Spleen (tissue), 11 donors: ENCODE results near the gene ARHGAP19. TPM values are rescaled to one million over a fixed set of nuclear protein-coding genes. Genes with fewer than 3 reads are reported as not detected.
A peak's percentile ranks its signal among the peaks of the same experiment; 100 is the strongest.

ENCODE experiments used
- DNase-seq: peaks from one replicate; pipeline ENCODE4 v3.0.0-alpha.2; 2020
- H3K27ac ChIP-seq, 8 donors: fragments of 200-600 bp; sonication (generic) in 7 of 8; 1 replicate in 4 of 8; 2 replicates in 4 of 8; pipeline versions ENCODE4 v1.5.0 to v1.8.0; 2016 to 2021; ENCODE audit warnings: inconsistent platforms in 4 of 8, mild to moderate bottlenecking in 4 of 8, moderate library complexity in 1 of 8
- H3K27me3 ChIP-seq, 7 donors: fragments of 200-600 bp; sonication (generic) in 6 of 7; replicated peaks in 1 of 7; 1 replicate in 4 of 7; 2 replicates in 3 of 7; pipeline versions ENCODE4 v1.5.0 to v1.8.0; 2016 to 2021; ENCODE audit warnings: inconsistent platforms in 3 of 7, mild to moderate bottlenecking in 1 of 7
- H3K36me3 ChIP-seq, 6 donors: fragments of 200-600 bp; sonication (generic) in 5 of 6; 1 replicate in 4 of 6; 2 replicates in 2 of 6; pipeline versions ENCODE4 v1.5.0 to v1.8.0; 2016 to 2021; ENCODE audit warnings: inconsistent platforms in 2 of 6
- H3K4me1 ChIP-seq, 6 donors: fragments of 200-600 bp; sonication (generic) in 5 of 6; 1 replicate in 3 of 6; 2 replicates in 3 of 6; pipeline versions ENCODE4 v1.5.0 to v1.8.0; 2016 to 2021; ENCODE audit warnings: inconsistent platforms in 3 of 6
- H3K4me3 ChIP-seq, 8 donors: fragments of 200-600 bp; sonication (generic) in 7 of 8; 1 replicate in 4 of 8; 2 replicates in 4 of 8; pipeline versions ENCODE4 v1.5.0 to v1.8.0; 2016 to 2021; ENCODE audit warnings: inconsistent platforms in 4 of 8, mild to moderate bottlenecking in 4 of 8, moderate library complexity in 2 of 8
- H3K9me3 ChIP-seq, 8 donors: fragments of 200-600 bp; sonication (generic) in 7 of 8; 1 replicate in 4 of 8; 2 replicates in 4 of 8; pipeline versions ENCODE4 v1.5.0 to v1.8.0; 2016 to 2021; ENCODE audit warnings: inconsistent platforms in 4 of 8
- POLR2A ChIP-seq, 3 donors: fragments of 450-650 bp; IDR thresholded peaks; one replicate each; pipeline ENCODE4 v1.5.1; 2017; ENCODE audit warnings: antibody characterized with exemption in 3 of 3, mild to moderate bottlenecking in 1 of 3
- POLR2AphosphoS5 ChIP-seq, 3 donors: sonication (generic); formaldehyde crosslinking; IDR thresholded peaks; one replicate each; pipeline ENCODE4 v1.5.1; 2017; ENCODE audit warnings: antibody characterized with exemption in 3 of 3
- WGBS, 5 donors: extraction: QIAGEN DNeasy Blood & Tissue Kit in 3 of 5; methylation state at CpG; one replicate each; pipeline versions ENCODE4 v1.1.5 to v1.1.7; 2013 to 2018; 5-methylcytosine and 5-hydroxymethylcytosine counted together
- intact Hi-C: fragments of 100-400 bp; cut with DNase I; formaldehyde crosslinking; loops from one replicate; pipeline ENCODE4 v1.15.0; 2023; ENCODE audit warnings: low total_unique reads
- polyA plus RNA-seq, 3 donors: library from polyadenylated mRNA; stranded (reverse); fragments of 200-250 nt; gene quantifications; one replicate each; pipeline ENCODE4 v1.2.1, GENCODE V29; 2013
- total RNA-seq, 7 donors: library from RNA; depleted of rRNA in 3 of 7; stranded (reverse); fragments of >200 nt in 3 of 7; fragmentation: NEBNext Ultra II Directional in 4 of 7; extraction: Animal tissue kit (Norgen Biotek cat#: 25700) in 4 of 7; gene quantifications; one replicate each; pipeline versions ENCODE4 v1.1.0 to v1.2.1, GENCODE V29; 2016 to 2021
- TF ChIP-seq, protein P1 (sequence below), 11 experiments: fragments of 200-600 bp in 7 of 11; fragments of 450-650 bp in 4 of 11; sonication (generic) in 4 of 11; IDR thresholded peaks in 8 of 11; conservative IDR thresholded peaks in 3 of 11; 1 replicate in 7 of 11; 2 replicates in 4 of 11; pipeline versions ENCODE4 v1.4.0 to v1.8.0; 2016 to 2021; ENCODE audit warnings: antibody characterized with exemption in 11 of 11, inconsistent platforms in 4 of 11, mild to moderate bottlenecking in 1 of 11
- donor health status: healthy with polysubstance abuse.
- donor health status: DM: no; HTN: no; CAD: no; lungs with moderate emphysema.
- donor health status: DM: no; HTN: no; CAD: no.
- donor health status: Bipolar disorder and iron deficiency.
- donor health status: healthy.
- donor health status: DM: no; HTN: no; CAD: no.
- donor health status: DM: yes; HTN: yes; CAD: no.

Gene ARHGAP19
- total and polyA plus RNA-seq, 10 donors = 3.1 to 35.3 (median 25.1) TPM

DNA sequence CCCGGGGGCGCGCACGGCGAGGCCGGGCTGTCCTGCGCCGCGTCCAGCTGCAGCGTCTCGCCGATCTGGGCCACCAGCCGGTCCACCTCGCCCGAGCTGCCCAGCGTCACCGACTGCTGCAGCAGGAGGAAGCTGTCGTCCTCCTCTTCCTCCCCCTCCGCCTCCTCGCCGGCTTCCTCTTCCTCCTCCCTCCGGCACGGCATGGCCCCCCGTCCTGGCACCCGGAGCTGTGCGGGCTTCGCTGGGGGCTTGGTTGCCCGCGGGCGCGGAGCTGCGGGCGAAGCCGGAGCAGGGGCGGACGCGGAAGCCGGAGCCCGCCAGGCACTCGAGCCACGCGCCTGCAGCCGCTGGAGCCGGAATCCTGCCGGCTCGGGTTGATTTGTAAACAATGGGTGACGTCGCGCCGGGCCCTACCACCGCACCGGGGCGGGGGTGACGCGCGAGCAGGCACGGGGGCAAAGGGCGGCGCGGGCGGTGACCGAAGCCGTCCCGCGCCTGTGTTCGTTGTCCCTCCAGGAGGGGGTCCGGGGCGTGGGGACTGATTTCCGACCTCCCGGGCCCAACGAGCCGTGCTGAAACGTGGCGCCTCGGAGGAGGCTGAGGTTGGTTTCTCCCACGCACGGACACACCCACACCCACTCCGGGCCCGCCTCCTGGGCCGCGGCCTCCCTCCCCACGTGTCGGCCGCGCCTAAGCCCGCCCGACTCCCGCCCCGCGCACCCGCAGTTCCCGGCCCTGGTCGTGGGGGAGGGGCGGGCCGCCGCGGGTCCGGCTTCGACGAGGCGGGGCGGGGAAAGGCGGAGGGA, 42.1 kb upstream of the ARHGAP19 start, which contains the start of gene FRAT2:
Gene FRAT2, minus strand, starts transcription at position 360 of the 806 bp plus-strand sequence. Its CDS starts 157 bp downstream, at position 203.
- peaks cover 0 to 28% (median under 1%) of the 10 kb centered on the region in 6 donors for H3K36me3 ChIP-seq
- H3K4me1 ChIP-seq = peaks cover 19 to 69% (median 51%) of the 10 kb centered on the region in 6 donors
- no peaks in the 10 kb centered on the region for H3K27me3 ChIP-seq
- peak; percentile 97 for DNase-seq
- WGBS, 5 donors = 0 to 1% (median 1%) methylated on average over 42 to 103 of the region's 103 CpGs
- peak within 1 kb of the TSS; percentile 94 to 100 (median 98) for H3K27ac ChIP-seq
- peak; percentile 86 to 94 (median 93) for TF ChIP-seq POLR2AphosphoS5 (IDR thresholded peaks at IDR 0.05)
- peak; percentile 32 to 75 (median 68) for TF ChIP-seq POLR2A (IDR thresholded peaks at IDR 0.05)
- TF ChIP-seq, protein P1, sequence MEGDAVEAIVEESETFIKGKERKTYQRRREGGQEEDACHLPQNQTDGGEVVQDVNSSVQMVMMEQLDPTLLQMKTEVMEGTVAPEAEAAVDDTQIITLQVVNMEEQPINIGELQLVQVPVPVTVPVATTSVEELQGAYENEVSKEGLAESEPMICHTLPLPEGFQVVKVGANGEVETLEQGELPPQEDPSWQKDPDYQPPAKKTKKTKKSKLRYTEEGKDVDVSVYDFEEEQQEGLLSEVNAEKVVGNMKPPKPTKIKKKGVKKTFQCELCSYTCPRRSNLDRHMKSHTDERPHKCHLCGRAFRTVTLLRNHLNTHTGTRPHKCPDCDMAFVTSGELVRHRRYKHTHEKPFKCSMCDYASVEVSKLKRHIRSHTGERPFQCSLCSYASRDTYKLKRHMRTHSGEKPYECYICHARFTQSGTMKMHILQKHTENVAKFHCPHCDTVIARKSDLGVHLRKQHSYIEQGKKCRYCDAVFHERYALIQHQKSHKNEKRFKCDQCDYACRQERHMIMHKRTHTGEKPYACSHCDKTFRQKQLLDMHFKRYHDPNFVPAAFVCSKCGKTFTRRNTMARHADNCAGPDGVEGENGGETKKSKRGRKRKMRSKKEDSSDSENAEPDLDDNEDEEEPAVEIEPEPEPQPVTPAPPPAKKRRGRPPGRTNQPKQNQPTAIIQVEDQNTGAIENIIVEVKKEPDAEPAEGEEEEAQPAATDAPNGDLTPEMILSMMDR (IDR thresholded peaks at IDR 0.05 in 8 of 11, conservative IDR thresholded peaks at IDR 0.05 in 3 of 11) = peak in 2 of 11 experiments; percentile 9 to 39
- H3K9me3 ChIP-seq = no peaks in the 10 kb centered on the region
- H3K4me3 ChIP-seq = peak within 1 kb of the TSS; percentile 88 to 99 (median 96)
- intact Hi-C loops = no loop called here

- H3K27me3 ChIP-seq = no peaks in the 10 kb centered on the region
- H3K4me3 ChIP-seq = peak overlapping the region; percentile 88 to 99 (median 96)
- intact Hi-C loops = no loop called here
- peaks cover 19 to 77% (median 56%) of the 10 kb centered on the region in 6 donors for H3K4me1 ChIP-seq
- peak; percentile 93 for DNase-seq
- H3K36me3 ChIP-seq = peaks cover 0 to 35% (median 7%) of the 10 kb centered on the region in 6 donors
- TF ChIP-seq, protein P1 (IDR thresholded peaks at IDR 0.05 in 8 of 11, conservative IDR thresholded peaks at IDR 0.05 in 3 of 11) = peak in 1 of 11 experiments; percentile 12
- TF ChIP-seq POLR2A (IDR thresholded peaks at IDR 0.05) (no peak), POLR2AphosphoS5 (IDR thresholded peaks at IDR 0.05) (peak; percentile 80 to 86 (median 83))
- no peaks in the 10 kb centered on the region for H3K9me3 ChIP-seq
- peak overlapping the region; percentile 94 to 100 (median 98) for H3K27ac ChIP-seq
- 0 to 1% (median 1%) methylated on average over 23 to 89 of the region's 89 CpGs for WGBS, 5 donors
Observed at GRCh38 chr10:97333601-97334369, 41.3 kb upstream of the ARHGAP19 start.

- H3K36me3 ChIP-seq = peaks cover 0 to 40% (median 8%) of the 10 kb centered on the region in 6 donors
- H3K27ac ChIP-seq = peak overlapping the region; percentile 94 to 100 (median 98)
- H3K9me3 ChIP-seq = no peaks in the 10 kb centered on the region
- intact Hi-C loops = no loop called here
- WGBS, 5 donors = 2 to 9% (median 5%) methylated on average over 7 of the region's 7 CpGs
- DNase-seq = no peak
- H3K27me3 ChIP-seq = no peaks in the 10 kb centered on the region
- H3K4me3 ChIP-seq = peak overlapping the region; percentile 88 to 99 (median 96)
- TF ChIP-seq, protein P1 (IDR thresholded peaks at IDR 0.05 in 8 of 11, conservative IDR thresholded peaks at IDR 0.05 in 3 of 11) = peak in 1 of 11 experiments; percentile 3
- no peak for TF ChIP-seq POLR2A (IDR thresholded peaks at IDR 0.05)
- H3K4me1 ChIP-seq = peaks cover 19 to 82% (median 57%) of the 10 kb centered on the region in 6 donors
Observed at GRCh38 chr10:97333351-97333600, 40.8 kb upstream of the ARHGAP19 start.
